ENCODE measurements around the gene ASAP3. TPM values are rescaled to one million over a fixed set of nuclear protein-coding genes. Genes with fewer than 3 reads are reported as not detected.
A peak's percentile ranks its signal among the peaks of the same experiment; 100 is the strongest.

Gene ASAP3
- total and polyA plus RNA-seq, 9 of the 15 experiments (the other 6 are each of a cell fraction or from before 2014, with no cell fraction given): 1.7 to 31.2 (median 17.4) TPM

GRCh38 chr1:23403735-23404486 is 80.1 kb downstream of the ASAP3 start (continued):
- no peak for TF ChIP-seq RREB1 (CRISPR knock-in tag; IDR thresholded peaks at IDR 0.05)
- TF ChIP-seq REST (IDR thresholded peaks at IDR 0.05; ENCODE audit: borderline replicate concordance): peak; percentile 90
- no peak for TF ChIP-seq REST (CRISPR knock-in tag; IDR thresholded peaks at IDR 0.05; ENCODE audit: low read depth)
- no peak for TF ChIP-seq DNMT1 (IDR thresholded peaks at IDR 0.05)
- TF ChIP-seq POLR2G (IDR thresholded peaks at IDR 0.05; ENCODE audit: low read depth, low read length): no peak
- no peak for TF ChIP-seq ZNF436 (CRISPR knock-in tag; IDR thresholded peaks at IDR 0.05)
- TF ChIP-seq ELF4 (CRISPR knock-in tag; IDR thresholded peaks at IDR 0.05): no peak
- TF ChIP-seq GABPA (tag; conservative IDR thresholded peaks at IDR 0.05; ENCODE audit: low read depth): peak; percentile 73
- no peak for TF ChIP-seq RNF219 (CRISPR knock-in tag; IDR thresholded peaks at IDR 0.05)
- no peak for TF ChIP-seq SRSF3 (IDR thresholded peaks at IDR 0.05; ENCODE audit: insufficient read depth, low read length)
- no peak for TF ChIP-seq SLC30A9 (CRISPR knock-in tag; IDR thresholded peaks at IDR 0.05)
